T-helper 2 cell treated with Interferon-gamma antibody and Interleukin-4, amounts not matched to agents 5 μg/mL and 100 μg/mL, for 36 hours (primary cell): ENCODE results near the gene DNAH2.

ENCODE experiments used
- DNase-seq: peaks from one replicate; pipeline ENCODE4 v3.0.0; 2021; ENCODE audit warnings: low spot score
- H3K27ac Mint-ChIP-seq: one replicate; pipeline ENCODE4 v1.8.0; 2021; ENCODE audit warnings: mild to moderate bottlenecking, mixed read lengths
- H3K27me3 Mint-ChIP-seq: one replicate; pipeline ENCODE4 v1.8.0; 2021; ENCODE audit warnings: low read depth, mixed read lengths
- H3K36me3 Mint-ChIP-seq: one replicate; pipeline ENCODE4 v1.8.0; 2021; ENCODE audit warnings: low read depth, mixed read lengths
- H3K4me1 Mint-ChIP-seq: one replicate; pipeline ENCODE4 v1.8.0; 2021; ENCODE audit warnings: low read depth, mixed read lengths
- H3K4me3 Mint-ChIP-seq: one replicate; pipeline ENCODE4 v1.8.0; 2022; ENCODE audit warnings: mild to moderate bottlenecking, moderate library complexity, mixed read lengths
- H3K9me3 Mint-ChIP-seq: one replicate; pipeline ENCODE4 v1.8.0; 2021; ENCODE audit warnings: mixed read lengths

DNAH2 gene

GRCh38 chr17:7841915-7842379 is 124.4 kb downstream of the DNAH2 start:
- peak overlapping the region; percentile 99 for H3K4me3 Mint-ChIP-seq
- H3K9me3 Mint-ChIP-seq: no peaks in the 10 kb centered on the region
- H3K27me3 Mint-ChIP-seq: no peaks in the 10 kb centered on the region
- H3K36me3 Mint-ChIP-seq: peaks cover 2% of the 10 kb centered on the region
- peak overlapping the region; percentile 99 for H3K27ac Mint-ChIP-seq
- H3K4me1 Mint-ChIP-seq: peaks cover 55% of the 10 kb centered on the region
- DNase-seq: peak; percentile 85

GRCh38 chr17:7842380-7843256 is 125.1 kb downstream of the DNAH2 start:
- H3K36me3 Mint-ChIP-seq: peaks cover 2% of the 10 kb centered on the region
- peak overlapping the region; percentile 99 for H3K4me3 Mint-ChIP-seq
- no peaks in the 10 kb centered on the region for H3K27me3 Mint-ChIP-seq
- peak; percentile 96 for DNase-seq
- H3K9me3 Mint-ChIP-seq: no peaks in the 10 kb centered on the region
- H3K4me1 Mint-ChIP-seq: peaks cover 49% of the 10 kb centered on the region
- H3K27ac Mint-ChIP-seq: peak overlapping the region; percentile 99

- no peak for DNase-seq
- Mint-ChIP-seq H3K27ac (peak overlapping the region; percentile 99), H3K4me3 (peak overlapping the region; percentile 99), H3K9me3 (no peaks in the 10 kb centered on the region), H3K27me3 (no peaks in the 10 kb centered on the region), H3K4me1 (peaks cover 46% of the 10 kb centered on the region), H3K36me3 (peaks cover 2% of the 10 kb centered on the region)
These were observed 125.7 kb downstream of the DNAH2 start for GRCh38 chr17:7843257-7843535.

- DNase-seq: peak; percentile 85
- no peaks in the 10 kb centered on the region for H3K27me3 Mint-ChIP-seq
- peaks cover 2% of the 10 kb centered on the region for H3K36me3 Mint-ChIP-seq
- H3K27ac Mint-ChIP-seq: peak overlapping the region; percentile 99
- H3K4me3 Mint-ChIP-seq: peak overlapping the region; percentile 99
- no peaks in the 10 kb centered on the region for H3K9me3 Mint-ChIP-seq
- peaks cover 42% of the 10 kb centered on the region for H3K4me1 Mint-ChIP-seq
These were observed 126.2 kb downstream of the DNAH2 start for GRCh38 chr17:7843536-7844291.

GRCh38 chr17:7844292-7845154 is 127.0 kb downstream of the DNAH2 start:
- Mint-ChIP-seq H3K4me1 (peaks cover 34% of the 10 kb centered on the region), H3K9me3 (no peaks in the 10 kb centered on the region), H3K36me3 (peaks cover 2% of the 10 kb centered on the region), H3K27ac (peak overlapping the region; percentile 99), H3K4me3 (peak overlapping the region; percentile 99), H3K27me3 (no peaks in the 10 kb centered on the region)
- DNase-seq: peak; percentile 90

GRCh38 chr17:7845359-7846062 is 128.0 kb downstream of the DNAH2 start:
- Mint-ChIP-seq H3K4me1 (peaks cover 32% of the 10 kb centered on the region), H3K36me3 (peaks cover 4% of the 10 kb centered on the region), H3K9me3 (no peaks in the 10 kb centered on the region), H3K27ac (peak overlapping the region; percentile 99), H3K4me3 (peak overlapping the region; percentile 99), H3K27me3 (no peaks in the 10 kb centered on the region)
- DNase-seq: no peak

- Mint-ChIP-seq H3K4me3 (peak overlapping the region; percentile 32), H3K4me1 (peaks cover 31% of the 10 kb centered on the region), H3K36me3 (peaks cover 4% of the 10 kb centered on the region), H3K27me3 (no peaks in the 10 kb centered on the region), H3K27ac (peak overlapping the region; percentile 74), H3K9me3 (no peaks in the 10 kb centered on the region)
- DNase-seq: no peak
These were observed 128.7 kb downstream of the DNAH2 start for GRCh38 chr17:7846063-7846735.

GRCh38 chr17:7846765-7847661 is 129.5 kb downstream of the DNAH2 start:
- Mint-ChIP-seq H3K4me3 (no peak overlapping the region), H3K9me3 (no peaks in the 10 kb centered on the region), H3K27me3 (no peaks in the 10 kb centered on the region), H3K27ac (peak overlapping the region; percentile 20), H3K36me3 (peaks cover 4% of the 10 kb centered on the region), H3K4me1 (peaks cover 31% of the 10 kb centered on the region)
- no peak for DNase-seq

- Mint-ChIP-seq H3K27me3 (no peaks in the 10 kb centered on the region), H3K4me1 (peaks cover 23% of the 10 kb centered on the region), H3K4me3 (no peak overlapping the region), H3K27ac (no peak overlapping the region), H3K36me3 (peaks cover 4% of the 10 kb centered on the region), H3K9me3 (no peaks in the 10 kb centered on the region)
- DNase-seq: no peak
These were observed 130.6 kb downstream of the DNAH2 start for GRCh38 chr17:7848131-7848579.

GRCh38 chr17:7848739-7849129 is 131.2 kb downstream of the DNAH2 start:
- H3K9me3 Mint-ChIP-seq: no peaks in the 10 kb centered on the region
- H3K36me3 Mint-ChIP-seq: peaks cover 5% of the 10 kb centered on the region
- no peak overlapping the region for H3K27ac Mint-ChIP-seq
- no peak overlapping the region for H3K4me3 Mint-ChIP-seq
- no peak for DNase-seq
- H3K27me3 Mint-ChIP-seq: no peaks in the 10 kb centered on the region
- H3K4me1 Mint-ChIP-seq: peaks cover 23% of the 10 kb centered on the region

- H3K4me1 Mint-ChIP-seq: peaks cover 21% of the 10 kb centered on the region
- H3K4me3 Mint-ChIP-seq: no peak overlapping the region
- no peak for DNase-seq
- no peaks in the 10 kb centered on the region for H3K9me3 Mint-ChIP-seq
- H3K36me3 Mint-ChIP-seq: peaks cover 8% of the 10 kb centered on the region
- H3K27me3 Mint-ChIP-seq: no peaks in the 10 kb centered on the region
- peak overlapping the region; percentile 26 for H3K27ac Mint-ChIP-seq
These were observed 131.7 kb downstream of the DNAH2 start for GRCh38 chr17:7849130-7849750.
